Stimulated activated naive CD8-positive, alpha-beta T cell treated with anti-CD3 and anti-CD28 coated beads, Interleukin-15, Interleukin-2, amounts not matched to agents 100 ng/mL and 50 ng/mL, for 24 hours (primary cell): Measurements from ENCODE around the gene LY6G5C.

ENCODE experiments used
- H3K27ac Mint-ChIP-seq: one replicate; pipeline ENCODE4 v1.8.0; 2021; ENCODE audit warnings: mild to moderate bottlenecking, mixed read lengths
- H3K27me3 Mint-ChIP-seq: one replicate; pipeline ENCODE4 v1.8.0; 2021; ENCODE audit warnings: mixed read lengths
- H3K36me3 Mint-ChIP-seq: one replicate; pipeline ENCODE4 v1.8.0; 2021; ENCODE audit warnings: low read depth, mixed read lengths
- H3K4me1 Mint-ChIP-seq: one replicate; pipeline ENCODE4 v1.8.0; 2021; ENCODE audit warnings: low read depth, mixed read lengths
- H3K4me3 Mint-ChIP-seq: one replicate; pipeline ENCODE4 v1.8.0; 2021; ENCODE audit warnings: mild to moderate bottlenecking, mixed read lengths
- H3K9me3 Mint-ChIP-seq: one replicate; pipeline ENCODE4 v1.8.0; 2021; ENCODE audit warnings: mixed read lengths

The LY6G5C gene

GRCh38 chr6:31652925-31653724, 27.7 kb downstream of the LY6G5C start:
- Mint-ChIP-seq H3K4me1 (peaks cover 58% of the 10 kb centered on the region), H3K9me3 (no peaks in the 10 kb centered on the region), H3K4me3 (peak overlapping the region; percentile 92), H3K27me3 (no peaks in the 10 kb centered on the region), H3K27ac (peak overlapping the region; percentile 100), H3K36me3 (peaks cover 38% of the 10 kb centered on the region)

- Mint-ChIP-seq H3K9me3 (no peaks in the 10 kb centered on the region), H3K27me3 (no peaks in the 10 kb centered on the region), H3K4me3 (peak overlapping the region; percentile 92), H3K4me1 (peaks cover 46% of the 10 kb centered on the region), H3K36me3 (peaks cover 38% of the 10 kb centered on the region), H3K27ac (peak overlapping the region; percentile 100)
Measured at GRCh38 chr6:31651602-31652191, 29.2 kb downstream of the LY6G5C start.

GRCh38 chr6:31645325-31645724, 35.5 kb downstream of the LY6G5C start:
- peaks cover 4% of the 10 kb centered on the region for H3K4me1 Mint-ChIP-seq
- H3K27ac Mint-ChIP-seq: peak overlapping the region; percentile 32
- H3K9me3 Mint-ChIP-seq: no peaks in the 10 kb centered on the region
- H3K4me3 Mint-ChIP-seq: no peak overlapping the region
- no peaks in the 10 kb centered on the region for H3K27me3 Mint-ChIP-seq
- peaks cover 62% of the 10 kb centered on the region for H3K36me3 Mint-ChIP-seq

GRCh38 chr6:31643818-31644454, 36.9 kb downstream of the LY6G5C start:
- Mint-ChIP-seq H3K4me3 (no peak overlapping the region), H3K27ac (no peak overlapping the region), H3K27me3 (no peaks in the 10 kb centered on the region), H3K4me1 (peaks cover 8% of the 10 kb centered on the region), H3K36me3 (peaks cover 61% of the 10 kb centered on the region), H3K9me3 (no peaks in the 10 kb centered on the region)

GRCh38 chr6:31642798-31643570, 37.9 kb downstream of the LY6G5C start:
- H3K4me3 Mint-ChIP-seq: no peak overlapping the region
- peaks cover 63% of the 10 kb centered on the region for H3K36me3 Mint-ChIP-seq
- no peaks in the 10 kb centered on the region for H3K9me3 Mint-ChIP-seq
- H3K27ac Mint-ChIP-seq: no peak overlapping the region
- H3K27me3 Mint-ChIP-seq: no peaks in the 10 kb centered on the region
- H3K4me1 Mint-ChIP-seq: peaks cover 11% of the 10 kb centered on the region

DNA sequence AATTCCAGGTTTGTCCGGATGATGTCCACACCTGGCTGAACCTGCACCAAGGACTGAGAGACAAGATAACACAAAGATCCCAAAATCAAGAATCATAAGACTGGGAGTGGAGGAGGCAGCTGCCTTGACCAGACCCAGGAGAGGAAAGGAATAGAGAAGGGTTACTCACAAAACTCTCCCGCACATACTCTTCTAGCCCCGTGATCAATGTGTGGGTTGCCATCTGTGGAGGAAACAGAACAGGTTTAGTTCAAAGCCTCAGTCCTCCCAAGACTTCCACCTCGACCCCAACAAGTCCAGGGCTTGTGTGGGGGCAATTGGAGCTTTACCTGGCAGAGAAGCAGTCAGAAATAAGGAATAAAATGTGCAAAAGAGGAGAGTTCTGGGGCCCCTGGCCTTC, 39.5 kb downstream of the LY6G5C start:
- H3K9me3 Mint-ChIP-seq: no peaks in the 10 kb centered on the region
- H3K36me3 Mint-ChIP-seq: peaks cover 68% of the 10 kb centered on the region
- no peak overlapping the region for H3K4me3 Mint-ChIP-seq
- H3K4me1 Mint-ChIP-seq: peaks cover 11% of the 10 kb centered on the region
- H3K27ac Mint-ChIP-seq: no peak overlapping the region
- no peaks in the 10 kb centered on the region for H3K27me3 Mint-ChIP-seq

DNA sequence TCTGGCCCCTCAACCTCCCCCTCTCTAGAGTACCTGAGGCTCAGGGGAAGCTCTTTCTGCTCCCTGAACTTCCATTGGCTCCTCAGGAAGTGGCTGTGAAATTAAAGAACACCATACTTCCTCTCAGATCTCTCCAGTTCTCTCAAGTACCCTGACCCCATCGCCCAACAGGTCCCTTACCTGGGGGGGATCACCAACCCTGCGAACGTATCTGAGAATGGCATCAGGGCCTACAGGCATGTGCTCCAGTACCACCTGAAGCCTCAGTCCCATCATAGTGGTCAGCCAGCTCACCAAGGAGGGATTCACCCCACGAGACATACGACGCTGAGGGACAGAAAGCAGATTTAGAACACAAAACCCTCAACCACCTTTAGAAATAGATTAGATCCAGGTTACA, 40.3 kb downstream of the LY6G5C start:
- H3K36me3 Mint-ChIP-seq: peaks cover 72% of the 10 kb centered on the region
- H3K4me3 Mint-ChIP-seq: no peak overlapping the region
- H3K27me3 Mint-ChIP-seq: no peaks in the 10 kb centered on the region
- peaks cover 11% of the 10 kb centered on the region for H3K4me1 Mint-ChIP-seq
- H3K9me3 Mint-ChIP-seq: no peaks in the 10 kb centered on the region
- H3K27ac Mint-ChIP-seq: peak overlapping the region; percentile 81

DNA sequence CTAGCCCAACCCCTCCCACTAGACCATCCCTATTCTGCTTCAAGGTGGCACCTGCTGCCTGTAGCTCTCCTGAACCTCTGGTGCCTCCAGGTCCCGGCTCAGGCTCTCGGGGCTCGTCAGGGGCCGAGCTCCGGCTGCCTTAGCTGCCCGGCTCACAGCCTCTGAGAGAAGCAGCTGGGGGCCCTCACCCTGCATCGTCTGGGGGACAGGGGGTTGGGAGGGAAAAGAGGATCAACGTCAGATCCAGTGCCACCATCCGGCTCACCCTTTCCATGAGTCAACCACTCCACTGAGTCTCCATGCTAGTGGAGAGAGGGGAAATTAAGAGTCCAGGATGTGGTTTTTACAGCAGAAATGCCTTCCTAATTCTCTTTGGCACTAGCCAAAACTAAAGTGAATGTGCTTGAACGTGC, 41.4 kb downstream of the LY6G5C start:
- peaks cover 69% of the 10 kb centered on the region for H3K36me3 Mint-ChIP-seq
- no peaks in the 10 kb centered on the region for H3K9me3 Mint-ChIP-seq
- H3K27me3 Mint-ChIP-seq: no peaks in the 10 kb centered on the region
- peak overlapping the region; percentile 90 for H3K27ac Mint-ChIP-seq
- no peak overlapping the region for H3K4me3 Mint-ChIP-seq
- H3K4me1 Mint-ChIP-seq: peaks cover 11% of the 10 kb centered on the region

DNA sequence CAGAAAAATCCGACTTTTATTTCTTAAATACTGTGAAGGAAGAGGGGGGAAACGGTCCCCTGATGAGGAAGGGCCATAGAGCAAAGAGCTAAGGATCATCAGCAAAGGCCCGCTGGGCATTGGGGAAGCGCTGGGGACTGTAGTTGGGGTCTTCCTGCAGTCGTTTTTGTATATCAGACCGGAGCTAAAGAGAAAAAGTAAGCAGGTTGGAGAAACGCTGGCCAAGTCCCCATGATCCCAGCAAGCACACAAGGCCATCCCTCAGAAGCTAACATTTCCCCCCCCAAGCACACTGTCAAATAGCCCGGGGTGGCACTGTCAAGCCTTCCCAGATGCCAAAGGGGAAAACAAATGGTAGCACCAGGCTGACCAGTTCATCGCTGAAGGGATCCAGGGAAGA, 41.8 kb downstream of the LY6G5C start:
- H3K9me3 Mint-ChIP-seq: no peaks in the 10 kb centered on the region
- H3K27me3 Mint-ChIP-seq: no peaks in the 10 kb centered on the region
- H3K27ac Mint-ChIP-seq: peak overlapping the region; percentile 90
- peaks cover 11% of the 10 kb centered on the region for H3K4me1 Mint-ChIP-seq
- H3K36me3 Mint-ChIP-seq: peaks cover 71% of the 10 kb centered on the region
- H3K4me3 Mint-ChIP-seq: no peak overlapping the region

DNA sequence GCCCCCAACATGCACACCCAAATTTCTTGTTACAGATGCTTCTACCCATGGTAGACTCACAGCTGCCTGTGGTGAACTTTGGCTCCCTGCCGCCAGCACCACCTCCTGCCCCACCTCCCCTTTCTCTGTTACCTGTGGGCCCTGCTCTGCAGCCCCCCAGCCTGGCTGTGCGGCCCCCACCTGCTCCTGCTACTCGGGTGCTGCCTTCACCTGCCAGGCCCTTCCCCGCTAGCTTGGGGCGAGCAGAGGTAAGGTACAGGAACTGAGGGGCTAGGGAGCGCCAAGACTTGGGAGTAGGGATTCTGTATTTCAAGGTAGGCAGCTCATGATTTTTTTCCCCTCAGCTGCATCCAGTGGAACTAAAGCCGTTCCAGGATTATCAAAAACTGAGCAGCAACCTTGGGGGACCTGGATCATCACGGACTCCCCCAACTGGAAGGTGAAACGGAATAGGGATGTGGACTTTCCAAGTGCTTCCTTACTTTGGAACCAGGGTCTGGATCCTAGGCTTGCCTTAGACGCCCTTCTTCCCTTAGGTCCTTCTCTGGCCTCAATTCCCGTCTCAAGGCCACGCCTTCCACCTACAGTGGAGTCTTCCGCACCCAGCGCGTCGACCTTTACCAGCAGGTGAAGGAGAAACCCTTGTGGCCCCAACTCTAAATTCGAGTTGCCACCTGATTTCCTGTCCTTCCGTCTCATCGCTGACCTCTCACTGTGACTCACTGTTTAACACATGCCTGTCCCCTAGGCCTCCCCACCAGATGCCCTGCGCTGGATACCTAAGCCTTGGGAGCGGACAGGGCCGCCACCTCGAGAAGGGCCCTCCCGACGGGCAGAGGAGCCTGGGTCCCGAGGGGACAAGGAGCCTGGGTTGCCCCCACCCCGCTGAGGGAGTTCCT, 43.9 kb downstream of the LY6G5C start:
- no peak overlapping the region for H3K27ac Mint-ChIP-seq
- no peaks in the 10 kb centered on the region for H3K27me3 Mint-ChIP-seq
- H3K4me3 Mint-ChIP-seq: no peak overlapping the region

GRCh38 chr6:31634969-31635575, 45.8 kb downstream of the LY6G5C start:
- Mint-ChIP-seq H3K4me3 (no peak overlapping the region), H3K27ac (no peak overlapping the region), H3K36me3 (peaks cover 83% of the 10 kb centered on the region)

More for the DNA sequence above, 43.9 kb downstream of the LY6G5C start:
- Mint-ChIP-seq H3K9me3 (no peaks in the 10 kb centered on the region), H3K36me3 (peaks cover 78% of the 10 kb centered on the region), H3K4me1 (peaks cover 11% of the 10 kb centered on the region)

GRCh38 chr6:31634131-31634530, 46.7 kb downstream of the LY6G5C start:
- peaks cover 4% of the 10 kb centered on the region for H3K4me1 Mint-ChIP-seq
- no peak overlapping the region for H3K4me3 Mint-ChIP-seq
- no peaks in the 10 kb centered on the region for H3K9me3 Mint-ChIP-seq
- peaks cover 86% of the 10 kb centered on the region for H3K36me3 Mint-ChIP-seq
- H3K27ac Mint-ChIP-seq: peak overlapping the region; percentile 72
- H3K27me3 Mint-ChIP-seq: no peaks in the 10 kb centered on the region

More at GRCh38 chr6:31634969-31635575, 45.8 kb downstream of the LY6G5C start:
- H3K4me1 Mint-ChIP-seq: peaks cover 11% of the 10 kb centered on the region
- H3K27me3 Mint-ChIP-seq: no peaks in the 10 kb centered on the region
- H3K9me3 Mint-ChIP-seq: no peaks in the 10 kb centered on the region

DNA sequence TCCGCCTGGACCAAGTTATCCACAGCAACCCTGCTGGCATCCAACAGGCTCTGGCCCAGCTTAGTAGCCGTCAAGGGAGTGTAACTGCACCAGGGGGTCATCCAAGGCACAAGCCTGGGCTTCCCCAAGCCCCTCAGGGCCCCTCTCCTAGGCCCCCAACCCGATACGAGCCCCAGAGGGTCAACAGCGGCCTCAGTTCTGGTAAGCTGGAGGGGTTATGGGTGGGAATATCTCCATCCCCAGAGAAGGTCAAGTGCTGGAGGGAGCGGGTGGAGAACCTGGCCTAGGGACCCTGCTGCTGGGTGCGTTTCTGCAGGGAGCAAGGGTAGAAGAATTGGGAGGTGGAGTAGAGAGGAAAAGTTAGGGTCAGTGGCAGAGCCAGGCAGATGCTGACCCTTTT, 47.4 kb downstream of the LY6G5C start:
- peaks cover 87% of the 10 kb centered on the region for H3K36me3 Mint-ChIP-seq
- H3K27ac Mint-ChIP-seq: peak overlapping the region; percentile 26
- no peaks in the 10 kb centered on the region for H3K9me3 Mint-ChIP-seq
- H3K4me3 Mint-ChIP-seq: no peak overlapping the region
- no peaks in the 10 kb centered on the region for H3K27me3 Mint-ChIP-seq
- no peaks in the 10 kb centered on the region for H3K4me1 Mint-ChIP-seq
